Subcutaneous adipose tissue (tissue), 4 donors: Measurements from ENCODE around the gene RMND5A. TPM values are rescaled to one million over a fixed set of nuclear protein-coding genes. Genes with fewer than 3 reads are reported as not detected.

Experiments used
- total RNA-seq, 4 donors: library from RNA; depleted of rRNA; stranded (reverse); fragments of >200 nt; gene quantifications; one replicate each; pipeline ENCODE4 v1.1.0, GENCODE V29; 2016
- TF ChIP-seq, protein P1 (sequence below): fragments of 450-650 bp; IDR thresholded peaks from one replicate; pipeline ENCODE4 v1.5.1; 2016; ENCODE audit warnings: low read depth, mild to moderate bottlenecking, control low read depth, antibody characterized with exemption, moderate library complexity

RMND5A gene
- total RNA-seq, 4 donors from 2014 or later, result 44.2 to 79.4 (median 59.2) TPM

GRCh38 chr2:86790134-86790675, 70.1 kb downstream of the RMND5A start:
- TF ChIP-seq, protein P1, sequence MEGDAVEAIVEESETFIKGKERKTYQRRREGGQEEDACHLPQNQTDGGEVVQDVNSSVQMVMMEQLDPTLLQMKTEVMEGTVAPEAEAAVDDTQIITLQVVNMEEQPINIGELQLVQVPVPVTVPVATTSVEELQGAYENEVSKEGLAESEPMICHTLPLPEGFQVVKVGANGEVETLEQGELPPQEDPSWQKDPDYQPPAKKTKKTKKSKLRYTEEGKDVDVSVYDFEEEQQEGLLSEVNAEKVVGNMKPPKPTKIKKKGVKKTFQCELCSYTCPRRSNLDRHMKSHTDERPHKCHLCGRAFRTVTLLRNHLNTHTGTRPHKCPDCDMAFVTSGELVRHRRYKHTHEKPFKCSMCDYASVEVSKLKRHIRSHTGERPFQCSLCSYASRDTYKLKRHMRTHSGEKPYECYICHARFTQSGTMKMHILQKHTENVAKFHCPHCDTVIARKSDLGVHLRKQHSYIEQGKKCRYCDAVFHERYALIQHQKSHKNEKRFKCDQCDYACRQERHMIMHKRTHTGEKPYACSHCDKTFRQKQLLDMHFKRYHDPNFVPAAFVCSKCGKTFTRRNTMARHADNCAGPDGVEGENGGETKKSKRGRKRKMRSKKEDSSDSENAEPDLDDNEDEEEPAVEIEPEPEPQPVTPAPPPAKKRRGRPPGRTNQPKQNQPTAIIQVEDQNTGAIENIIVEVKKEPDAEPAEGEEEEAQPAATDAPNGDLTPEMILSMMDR, result no peak

DNA sequence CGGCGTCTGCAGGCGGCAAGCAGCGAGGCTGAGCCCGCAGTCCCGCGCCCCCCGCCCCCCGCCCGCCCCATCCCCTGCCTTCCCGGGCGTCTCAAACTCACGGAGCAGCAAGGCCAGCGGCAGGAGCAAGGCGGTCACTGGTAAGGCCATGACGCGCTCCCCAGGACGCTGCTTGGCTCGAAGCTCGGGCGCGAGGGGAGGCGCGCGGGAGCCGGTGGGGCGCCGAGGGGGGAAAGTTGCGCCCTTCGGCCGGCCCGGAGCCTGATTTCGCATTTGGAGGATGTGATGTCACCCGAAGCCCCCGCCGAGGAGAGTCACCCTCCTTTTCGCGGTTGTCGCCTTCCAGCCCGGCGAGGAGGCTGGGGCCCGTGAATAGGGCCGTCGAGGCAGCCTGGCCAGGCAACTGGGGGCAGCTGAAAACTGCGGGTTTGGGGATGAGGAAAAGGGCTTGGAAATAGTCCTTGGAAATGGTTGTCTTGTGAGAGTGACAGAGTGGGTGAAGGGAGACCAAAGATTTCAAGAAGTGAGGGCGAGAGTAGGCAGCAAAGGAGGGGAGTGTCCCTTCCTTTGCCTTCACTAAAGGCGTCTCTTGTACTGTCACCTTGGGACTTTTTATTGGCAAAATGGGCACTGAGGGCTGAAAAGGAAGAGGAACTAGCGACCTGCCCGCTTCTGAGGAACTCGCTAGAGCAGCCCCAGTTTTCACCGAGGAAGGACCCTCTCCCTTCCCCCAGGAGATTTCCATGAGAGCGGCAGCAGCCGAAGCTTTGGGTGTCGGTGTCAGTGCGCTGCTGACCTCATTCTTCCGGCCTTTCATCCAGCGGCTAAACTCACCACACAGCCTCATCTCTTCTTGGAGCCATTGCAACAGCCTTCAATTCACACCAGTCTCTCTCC, 70.8 kb downstream of the RMND5A start, which contains the start of gene CD8A:
TSS of gene CD8A (minus strand) at position 238 of the 897 bp plus-strand sequence. CDS start at position 150, 88 bp downstream.
- TF ChIP-seq, protein P1, result no peak

- TF ChIP-seq, protein P1, result no peak
Measured at GRCh38 chr2:86791573-86791972, 71.5 kb downstream of the RMND5A start.

DNA sequence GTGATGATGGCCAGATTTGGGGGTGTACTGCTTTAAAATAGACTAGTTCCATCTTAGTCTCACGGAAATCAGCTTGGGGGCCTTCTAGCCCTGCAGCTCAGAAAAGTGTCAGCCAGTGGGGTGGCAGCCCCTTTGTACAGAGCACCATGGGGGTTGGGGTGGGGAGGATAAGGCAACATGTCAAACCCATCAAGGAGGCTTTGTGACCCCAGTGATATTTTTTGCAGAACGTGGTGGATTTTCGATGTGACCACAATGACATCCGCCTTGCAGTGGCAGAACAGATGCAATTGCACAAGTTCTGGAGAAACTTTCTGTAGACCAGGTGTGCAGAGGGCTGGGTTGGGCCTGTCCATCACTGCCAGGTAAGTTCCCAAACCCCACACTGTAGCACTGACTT, 73.7 kb downstream of the RMND5A start:
- TF ChIP-seq, protein P1, result no peak

- TF ChIP-seq, protein P1, result no peak
Measured at GRCh38 chr2:86794861-86795260, 74.8 kb downstream of the RMND5A start.

DNA sequence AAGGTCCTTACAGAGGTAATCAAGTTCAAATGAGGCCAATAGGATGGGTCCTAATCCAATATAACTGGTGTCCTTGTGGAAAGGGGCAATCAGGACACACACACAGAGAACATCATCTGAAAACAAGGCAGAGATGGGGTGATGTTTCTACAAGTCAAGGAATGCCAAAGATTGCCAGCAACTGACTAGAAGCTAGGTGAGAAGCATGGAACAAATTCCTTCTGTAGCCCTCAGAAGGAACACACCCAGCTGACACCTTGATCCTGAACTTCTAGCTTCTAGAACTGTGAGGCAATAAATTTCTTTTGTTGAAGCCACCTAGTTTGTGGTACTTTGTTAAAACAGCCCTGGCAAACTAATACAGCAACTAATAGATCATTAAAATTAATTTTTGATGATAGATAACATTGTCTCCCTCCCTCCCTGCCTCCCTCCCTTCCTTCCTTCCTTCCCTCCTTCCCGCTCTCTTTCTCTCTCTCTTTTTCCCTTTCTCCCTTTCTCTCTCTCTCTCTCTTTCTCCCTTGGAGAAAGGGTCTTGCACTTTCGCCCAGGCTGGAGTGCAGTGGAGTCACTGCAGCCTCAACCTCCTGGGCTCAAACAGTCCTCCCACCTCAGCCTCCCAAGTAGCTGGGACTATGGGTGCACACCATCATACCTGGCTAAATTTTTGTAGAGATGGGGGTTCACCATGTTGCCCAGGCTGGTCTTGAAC, 80.9 kb downstream of the RMND5A start:
- TF ChIP-seq, protein P1, result no peak
